HepG2 (cell line): ENCODE data around the gene ZNF282. TPM values are rescaled to one million over a fixed set of nuclear protein-coding genes. Genes with fewer than 3 reads are reported as not detected.

Source experiments
- ARNT ChIP-seq: fragments of 450-650 bp; IDR thresholded peaks from 2 replicates; pipeline ENCODE4 v1.6.1; 2017
- ATF1 ChIP-seq: IDR thresholded peaks from 2 replicates; pipeline ENCODE4 v1.6.1; 2016; ENCODE audit warnings: mild to moderate bottlenecking, control low read depth
- CREBL2 ChIP-seq: sonication (generic); formaldehyde crosslinking; IDR thresholded peaks from 2 replicates; pipeline ENCODE4 v1.8.1; 2023; ENCODE audit warnings: missing genetic modification reagents, mild to moderate bottlenecking, borderline replicate concordance
- CSRNP1 ChIP-seq: sonication (generic); formaldehyde crosslinking; IDR thresholded peaks from 2 replicates; pipeline ENCODE4 v1.8.1; 2023; ENCODE audit warnings: mild to moderate bottlenecking, missing genetic modification reagents
- HDAC2 ChIP-seq: sonication (generic); formaldehyde crosslinking; IDR thresholded peaks from 2 replicates; pipeline ENCODE4 v1.4.0; 2020; ENCODE audit warnings: missing genetic modification reagents
- MYNN ChIP-seq: sonication (generic); formaldehyde crosslinking; IDR thresholded peaks from 2 replicates; pipeline ENCODE4 v1.4.0; 2020; ENCODE audit warnings: mild to moderate bottlenecking, low read depth, missing genetic modification reagents
- PAX8 ChIP-seq: sonication (generic); formaldehyde crosslinking; IDR thresholded peaks from 2 replicates; pipeline ENCODE4 v1.8.0; 2022; ENCODE audit warnings: mild to moderate bottlenecking, missing genetic modification reagents, borderline replicate concordance
- RFX3 ChIP-seq: IDR thresholded peaks from 2 replicates; pipeline ENCODE4 v1.6.1; 2016; ENCODE audit warnings: missing biosample characterization, missing genetic modification reagents
- RFXAP ChIP-seq: sonication (generic); formaldehyde crosslinking; IDR thresholded peaks from 2 replicates; pipeline ENCODE4 v1.4.0; 2020; ENCODE audit warnings: missing genetic modification reagents, borderline replicate concordance
- TAF1 ChIP-seq: sonication (generic); formaldehyde crosslinking; IDR thresholded peaks from 2 replicates; pipeline ENCODE4 v1.4.0; 2020; ENCODE audit warnings: missing genetic modification reagents
- ZBTB42 ChIP-seq: sonication (generic); formaldehyde crosslinking; IDR thresholded peaks from 2 replicates; pipeline ENCODE4 v1.5.0; 2020; ENCODE audit warnings: mild to moderate bottlenecking, missing genetic modification reagents
- ZBTB8A ChIP-seq: sonication (generic); formaldehyde crosslinking; IDR thresholded peaks from 2 replicates; pipeline ENCODE4 v1.4.0; 2020; ENCODE audit warnings: mild to moderate bottlenecking, low read depth, missing genetic modification reagents, borderline replicate concordance
- ZFP37 ChIP-seq: sonication (generic); formaldehyde crosslinking; IDR thresholded peaks from 2 replicates; pipeline ENCODE4 v1.4.0; 2020; ENCODE audit warnings: missing genetic modification reagents, borderline replicate concordance
- ZMAT5 ChIP-seq: sonication (generic); formaldehyde crosslinking; IDR thresholded peaks from 2 replicates; pipeline ENCODE4 v1.5.0; 2020; ENCODE audit warnings: mild to moderate bottlenecking, low read depth, missing genetic modification reagents, borderline replicate concordance
- ZNF430 ChIP-seq: sonication (generic); formaldehyde crosslinking; IDR thresholded peaks from 2 replicates; pipeline ENCODE4 v1.9.0; 2021; ENCODE audit warnings: mild to moderate bottlenecking, missing genetic modification reagents
- polyA plus RNA-seq, 8 experiments: library from polyadenylated mRNA; depleted of rRNA in 3 of 8; stranded (reverse) in 7 of 8; unstranded in 1 of 8; fragments of >200 nt; fragmentation: Illumina TruSeq in 4 of 8; extraction: Trizol in 4 of 8; gene quantifications; 2 replicates each; pipeline versions ENCODE4 v1.2.1 to v1.2.3, GENCODE V29; 2011 to 2016; ENCODE audit warnings: low read depth in 4 of 8, missing spikeins in 1 of 8, mixed read lengths in 1 of 8; ENCODE audit not compliant: insufficient read depth in 1 of 8
- total RNA-seq, 5 experiments: library from RNA; depleted of rRNA; stranded (reverse); fragments of >200 nt; fragmentation: Illumina TruSeq; extraction: Trizol; gene quantifications; 2 replicates each; pipeline ENCODE4 v1.2.3, GENCODE V29; 2016; ENCODE audit warnings: low read depth in 1 of 5
- TF ChIP-seq, protein P1 (sequence below): sonication (generic); formaldehyde crosslinking; IDR thresholded peaks from 2 replicates; pipeline ENCODE4 v1.4.0; 2020; ENCODE audit warnings: missing genetic modification reagents, low read depth, mild to moderate bottlenecking, borderline replicate concordance
- TF ChIP-seq, protein P2 (sequence below): sonication (generic); formaldehyde crosslinking; IDR thresholded peaks from 2 replicates; pipeline ENCODE4 v1.5.0; 2020; ENCODE audit warnings: mild to moderate bottlenecking, missing genetic modification reagents
- TF ChIP-seq, protein P3 (sequence below): sonication (generic); formaldehyde crosslinking; IDR thresholded peaks from 2 replicates; pipeline ENCODE4 v1.8.0; 2022; ENCODE audit warnings: mild to moderate bottlenecking, missing genetic modification reagents; ENCODE audit not compliant: insufficient replicate concordance
- TF ChIP-seq, protein P4 (sequence below): sonication (generic); formaldehyde crosslinking; IDR thresholded peaks from 2 replicates; pipeline ENCODE4 v1.5.1; 2020; ENCODE audit warnings: missing genetic modification reagents, mild to moderate bottlenecking, borderline replicate concordance

ZNF282 gene
- total and polyA plus RNA-seq, 2 of the 13 experiments (the other 11 are each of a cell fraction or from before 2014, with no cell fraction given), result 9.1 to 20.9 TPM

DNA sequence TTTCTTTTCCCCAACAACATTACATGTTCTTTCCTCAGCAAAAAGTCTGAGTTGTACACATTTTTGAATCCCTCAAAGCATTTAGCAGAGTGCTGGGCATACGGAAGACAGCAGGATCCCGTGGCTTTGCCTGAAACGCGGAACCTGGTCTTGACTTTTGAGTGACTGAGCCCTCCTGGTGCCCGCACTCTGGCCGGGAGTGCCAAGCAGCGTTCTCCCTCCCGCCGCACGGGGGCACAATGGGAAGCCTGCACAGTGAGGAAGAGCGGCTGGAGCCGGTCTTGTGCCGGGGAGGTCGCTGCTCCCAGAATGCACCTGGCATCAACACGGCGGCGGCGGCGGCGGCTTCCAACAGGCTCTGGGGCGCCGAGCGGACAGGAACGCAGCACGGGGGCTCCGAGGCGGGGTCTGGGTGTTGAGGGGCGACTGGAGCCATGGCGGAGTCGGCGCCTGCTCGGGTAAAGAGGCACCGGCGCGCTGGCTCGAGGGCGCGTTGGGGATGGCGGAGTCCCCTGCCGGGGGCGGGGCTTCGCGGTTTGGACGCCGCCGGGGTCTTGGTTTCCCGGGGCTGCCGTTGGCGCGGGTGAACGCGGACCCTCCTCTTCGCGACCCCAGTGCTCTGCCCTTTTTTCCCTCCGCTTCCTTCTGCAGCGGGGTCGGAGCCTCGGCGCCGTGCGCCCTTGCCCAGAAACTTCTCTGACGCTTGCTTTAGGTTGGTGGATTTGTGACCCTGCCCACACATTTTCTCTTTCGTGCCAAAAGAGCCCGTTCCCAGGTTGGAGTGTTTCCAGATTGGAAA is 44.2 kb downstream of the ZNF282 start, which contains the start of gene ZNF212 (continued):
- TF ChIP-seq, protein P1, sequence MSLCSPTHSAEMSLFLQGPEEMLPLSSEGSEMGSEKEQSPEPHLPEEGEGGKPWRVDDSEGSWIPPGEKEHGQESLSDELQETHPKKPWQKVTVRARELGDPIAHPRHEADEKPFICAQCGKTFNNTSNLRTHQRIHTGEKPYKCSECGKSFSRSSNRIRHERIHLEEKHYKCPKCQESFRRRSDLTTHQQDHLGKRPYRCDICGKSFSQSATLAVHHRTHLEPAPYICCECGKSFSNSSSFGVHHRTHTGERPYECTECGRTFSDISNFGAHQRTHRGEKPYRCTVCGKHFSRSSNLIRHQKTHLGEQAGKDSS (CRISPR knock-in tag), result no peak; the same call in 1 of the 2 replicates
- TF ChIP-seq ZBTB8A (CRISPR knock-in tag), result no peak
- no peak for TF ChIP-seq MYNN
- TF ChIP-seq CSRNP1 (CRISPR knock-in tag), result no peak
- TF ChIP-seq RFXAP, result peak; percentile 88
- TF ChIP-seq CREBL2, result no peak
- TF ChIP-seq, protein P2, sequence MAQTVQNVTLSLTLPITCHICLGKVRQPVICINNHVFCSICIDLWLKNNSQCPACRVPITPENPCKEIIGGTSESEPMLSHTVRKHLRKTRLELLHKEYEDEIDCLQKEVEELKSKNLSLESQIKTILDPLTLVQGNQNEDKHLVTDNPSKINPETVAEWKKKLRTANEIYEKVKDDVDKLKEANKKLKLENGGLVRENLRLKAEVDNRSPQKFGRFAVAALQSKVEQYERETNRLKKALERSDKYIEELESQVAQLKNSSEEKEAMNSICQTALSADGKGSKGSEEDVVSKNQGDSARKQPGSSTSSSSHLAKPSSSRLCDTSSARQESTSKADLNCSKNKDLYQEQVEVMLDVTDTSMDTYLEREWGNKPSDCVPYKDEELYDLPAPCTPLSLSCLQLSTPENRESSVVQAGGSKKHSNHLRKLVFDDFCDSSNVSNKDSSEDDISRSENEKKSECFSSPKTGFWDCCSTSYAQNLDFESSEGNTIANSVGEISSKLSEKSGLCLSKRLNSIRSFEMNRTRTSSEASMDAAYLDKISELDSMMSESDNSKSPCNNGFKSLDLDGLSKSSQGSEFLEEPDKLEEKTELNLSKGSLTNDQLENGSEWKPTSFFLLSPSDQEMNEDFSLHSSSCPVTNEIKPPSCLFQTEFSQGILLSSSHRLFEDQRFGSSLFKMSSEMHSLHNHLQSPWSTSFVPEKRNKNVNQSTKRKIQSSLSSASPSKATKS, result no peak
- TF ChIP-seq ATF1 (CRISPR knock-in tag), result no peak
- TF ChIP-seq ZFP37, result no peak
- TF ChIP-seq ZMAT5, result no peak
- TF ChIP-seq ZBTB42 (CRISPR knock-in tag), result no peak
- TF ChIP-seq, protein P3, sequence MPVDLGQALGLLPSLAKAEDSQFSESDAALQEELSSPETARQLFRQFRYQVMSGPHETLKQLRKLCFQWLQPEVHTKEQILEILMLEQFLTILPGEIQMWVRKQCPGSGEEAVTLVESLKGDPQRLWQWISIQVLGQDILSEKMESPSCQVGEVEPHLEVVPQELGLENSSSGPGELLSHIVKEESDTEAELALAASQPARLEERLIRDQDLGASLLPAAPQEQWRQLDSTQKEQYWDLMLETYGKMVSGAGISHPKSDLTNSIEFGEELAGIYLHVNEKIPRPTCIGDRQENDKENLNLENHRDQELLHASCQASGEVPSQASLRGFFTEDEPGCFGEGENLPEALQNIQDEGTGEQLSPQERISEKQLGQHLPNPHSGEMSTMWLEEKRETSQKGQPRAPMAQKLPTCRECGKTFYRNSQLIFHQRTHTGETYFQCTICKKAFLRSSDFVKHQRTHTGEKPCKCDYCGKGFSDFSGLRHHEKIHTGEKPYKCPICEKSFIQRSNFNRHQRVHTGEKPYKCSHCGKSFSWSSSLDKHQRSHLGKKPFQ (CRISPR knock-in tag), result no peak
- no peak for TF ChIP-seq PAX8 (CRISPR knock-in tag)
- no peak for TF ChIP-seq RFX3
- TF ChIP-seq ARNT, result no peak
- peak; percentile 85 for TF ChIP-seq TAF1 (CRISPR knock-in tag)
- TF ChIP-seq, protein P4, sequence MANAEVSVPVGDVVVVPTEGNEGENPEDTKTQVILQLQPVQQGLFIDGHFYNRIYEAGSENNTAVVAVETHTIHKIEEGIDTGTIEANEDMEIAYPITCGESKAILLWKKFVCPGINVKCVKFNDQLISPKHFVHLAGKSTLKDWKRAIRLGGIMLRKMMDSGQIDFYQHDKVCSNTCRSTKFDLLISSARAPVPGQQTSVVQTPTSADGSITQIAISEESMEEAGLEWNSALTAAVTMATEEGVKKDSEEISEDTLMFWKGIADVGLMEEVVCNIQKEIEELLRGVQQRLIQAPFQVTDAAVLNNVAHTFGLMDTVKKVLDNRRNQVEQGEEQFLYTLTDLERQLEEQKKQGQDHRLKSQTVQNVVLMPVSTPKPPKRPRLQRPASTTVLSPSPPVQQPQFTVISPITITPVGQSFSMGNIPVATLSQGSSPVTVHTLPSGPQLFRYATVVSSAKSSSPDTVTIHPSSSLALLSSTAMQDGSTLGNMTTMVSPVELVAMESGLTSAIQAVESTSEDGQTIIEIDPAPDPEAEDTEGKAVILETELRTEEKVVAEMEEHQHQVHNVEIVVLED (CRISPR knock-in tag), result peak; percentile 87; the same call in 1 of the 2 replicates
- TF ChIP-seq ZNF430 (CRISPR knock-in tag), result 0 out of 2 replicates have a peak, but pooled peaks have one; percentile 44
- peak; percentile 95 for TF ChIP-seq HDAC2
